HG03460 (cell line): ENCODE data around the gene SERP1.

ENCODE experiments used
- ATAC-seq: cut with Tn5 transposase; IDR thresholded peaks from one replicate; pipeline ENCODE4 v1.9.1; 2021; ENCODE audit not compliant: unreplicated experiment

Gene SERP1

GRCh38 chr3:150546226-150547044 lies at the start of gene SERP1, which contains the start of gene EIF2A:
SERP1 (minus strand) TSS chr3:150546496; CDS start chr3:150546135, 361 bp downstream.
EIF2A (plus strand) TSS chr3:150546787; CDS start chr3:150546803, 16 bp downstream.
- peak; percentile 90 for ATAC-seq

DNA sequence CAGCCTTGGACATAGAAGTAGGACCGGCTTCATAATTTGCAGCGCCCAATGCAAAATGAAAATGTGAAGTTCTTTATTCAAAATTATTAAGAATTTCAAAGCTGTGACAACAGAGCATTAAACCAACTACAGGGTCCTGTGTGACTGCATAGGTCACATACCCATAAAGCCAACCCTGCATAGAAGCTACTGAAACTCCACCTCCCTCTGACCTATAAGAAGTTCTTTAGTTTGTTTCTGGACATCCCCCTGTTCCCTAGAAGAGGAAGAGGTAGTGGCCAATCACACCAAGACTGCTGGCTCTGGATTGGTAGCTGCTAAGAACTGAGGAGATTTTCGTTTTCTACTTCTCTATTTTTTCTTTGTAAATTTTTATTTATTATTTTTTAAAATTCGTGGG lies 47.9 kb upstream of the SERP1 start:
- no peak for ATAC-seq

- no peak for ATAC-seq
These were observed 43.5 kb upstream of the SERP1 start for GRCh38 chr3:150589759-150590158.

- ATAC-seq, result no peak
These were observed 41.9 kb upstream of the SERP1 start for GRCh38 chr3:150588027-150588830.

GRCh38 chr3:150583028-150583427 lies 36.7 kb upstream of the SERP1 start:
- ATAC-seq, result peak; percentile 72

- ATAC-seq, result peak; percentile 60
These were observed 36.3 kb upstream of the SERP1 start for GRCh38 chr3:150582620-150583019.

GRCh38 chr3:150581174-150581573 lies 34.9 kb upstream of the SERP1 start:
- ATAC-seq, result no peak

GRCh38 chr3:150577855-150578254 lies 31.6 kb upstream of the SERP1 start:
- no peak for ATAC-seq

- ATAC-seq, result no peak
These were observed 21.0 kb upstream of the SERP1 start for GRCh38 chr3:150567328-150567727.

DNA sequence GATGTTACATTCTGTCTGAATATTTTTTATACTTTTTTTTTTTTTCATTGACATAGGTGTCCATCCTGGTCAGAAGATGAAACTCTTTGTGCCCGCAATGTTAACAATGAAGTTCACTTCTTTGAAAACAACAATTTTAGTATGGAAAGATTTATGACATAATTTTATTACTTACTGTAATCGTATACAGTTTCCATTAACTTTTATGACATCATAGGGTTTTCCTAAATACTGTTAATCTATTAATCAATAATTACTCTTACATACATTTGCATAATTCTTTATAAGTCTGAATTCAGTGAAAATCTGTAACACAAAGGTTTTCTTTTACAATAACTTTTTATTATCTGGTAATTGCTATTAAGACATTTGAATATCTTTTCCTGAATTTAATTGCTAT lies 17.9 kb upstream of the SERP1 start:
- no peak for ATAC-seq

DNA sequence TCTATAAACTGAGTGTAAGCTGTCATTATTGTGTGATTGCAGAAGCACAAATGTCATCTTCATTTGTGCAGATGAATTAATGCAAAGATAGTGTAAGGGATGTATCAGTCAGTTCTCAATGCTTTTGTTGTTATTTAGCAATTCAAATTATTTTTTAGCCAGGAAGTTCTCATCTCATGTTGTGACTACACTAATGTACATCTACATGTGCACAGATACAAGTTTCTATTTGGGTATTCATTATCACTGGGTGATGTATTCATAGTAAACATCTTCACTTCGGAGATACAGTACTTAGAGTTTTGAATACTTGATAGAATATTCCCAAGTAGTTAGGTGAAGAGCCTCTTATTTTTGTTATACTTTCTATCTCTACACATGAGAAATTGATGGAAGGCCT lies 11.4 kb upstream of the SERP1 start:
- no peak for ATAC-seq

DNA sequence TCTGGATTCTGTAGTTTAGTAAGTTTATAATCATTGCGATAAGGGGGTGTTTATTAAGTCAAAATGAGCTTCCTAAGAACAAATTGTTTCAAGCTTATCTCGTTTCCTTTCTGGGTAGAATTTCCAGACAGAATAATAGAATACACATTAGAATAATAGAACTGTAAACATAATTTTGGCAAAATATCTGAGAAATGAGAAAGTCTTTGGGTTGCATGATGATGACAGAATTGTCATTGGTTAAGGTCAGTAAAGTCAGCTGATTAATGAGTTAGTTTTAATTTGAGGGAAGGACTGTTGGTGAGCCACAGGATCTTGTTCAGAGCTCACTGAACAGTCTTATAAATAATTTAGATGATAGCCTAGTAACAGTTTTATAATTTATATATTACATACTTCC lies 10.5 kb upstream of the SERP1 start:
- ATAC-seq, result no peak

DNA sequence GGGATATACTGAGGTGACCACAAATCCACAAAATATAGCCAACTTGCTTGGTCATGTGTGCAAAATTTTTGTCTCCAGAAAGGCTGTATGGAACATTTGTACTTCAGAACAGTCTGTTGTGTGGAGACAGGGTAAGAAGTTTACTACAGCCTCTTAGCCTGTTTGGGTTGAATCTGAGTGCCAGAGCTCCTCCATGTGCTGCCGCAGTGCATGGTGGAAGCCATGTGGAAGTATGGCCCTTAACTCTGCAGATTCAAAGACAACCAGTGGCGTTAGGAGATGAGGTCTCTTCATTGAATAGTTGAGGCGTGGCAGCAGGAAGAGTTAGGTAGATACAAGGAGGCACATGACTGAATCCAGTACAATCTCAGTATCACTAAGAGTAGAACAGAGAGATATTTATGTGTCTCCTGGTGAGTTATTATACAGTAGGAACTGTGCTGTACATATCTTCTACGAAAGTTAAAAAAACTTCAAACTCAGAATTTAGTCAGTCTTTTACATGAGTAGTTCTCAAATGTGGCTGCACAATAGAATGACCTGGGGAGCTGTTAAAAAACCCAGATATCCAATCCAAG lies 9.7 kb upstream of the SERP1 start:
- ATAC-seq, result no peak

GRCh38 chr3:150547045-150547741 lies 897 bp upstream of the SERP1 start:
- no peak for ATAC-seq

DNA sequence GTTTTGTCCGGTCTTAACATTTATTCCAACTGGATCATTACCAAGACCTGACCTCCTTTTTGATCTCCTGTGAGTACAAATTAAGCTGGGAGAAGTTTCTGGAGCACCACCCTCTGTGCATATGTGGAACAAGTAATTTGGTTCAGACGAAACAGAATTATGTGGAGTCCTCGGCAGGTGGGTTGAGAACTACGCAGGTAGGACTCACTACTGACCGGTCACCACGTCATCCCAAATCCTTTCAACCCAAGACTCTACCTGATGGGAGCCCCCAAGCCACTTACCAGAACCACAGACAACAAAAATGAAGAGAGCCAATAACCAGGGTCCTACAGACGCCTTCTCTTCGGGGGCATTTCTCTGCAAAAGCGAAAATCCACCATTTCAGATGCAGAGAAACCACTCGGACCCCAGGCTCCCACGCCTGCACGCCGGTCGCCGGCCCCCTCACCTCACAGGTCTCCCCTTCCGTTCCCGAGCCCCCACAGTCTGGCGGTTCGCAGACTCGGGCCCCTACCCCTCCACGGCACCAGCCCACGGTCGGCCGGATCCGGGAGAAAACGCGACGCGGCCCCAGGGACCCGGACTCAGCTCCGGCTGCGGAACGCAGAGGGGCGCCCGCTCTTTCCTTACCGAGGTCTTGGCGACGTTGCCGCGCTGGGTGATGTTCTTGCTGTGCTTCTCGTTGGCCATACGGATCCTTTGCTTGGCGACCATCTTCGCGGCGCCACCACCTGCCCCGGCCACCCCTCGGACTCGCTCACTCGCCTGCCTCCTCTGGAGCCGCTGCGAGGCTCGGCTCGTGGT lies 674 bp downstream of the SERP1 start:
- ATAC-seq, result peak; percentile 16

DNA sequence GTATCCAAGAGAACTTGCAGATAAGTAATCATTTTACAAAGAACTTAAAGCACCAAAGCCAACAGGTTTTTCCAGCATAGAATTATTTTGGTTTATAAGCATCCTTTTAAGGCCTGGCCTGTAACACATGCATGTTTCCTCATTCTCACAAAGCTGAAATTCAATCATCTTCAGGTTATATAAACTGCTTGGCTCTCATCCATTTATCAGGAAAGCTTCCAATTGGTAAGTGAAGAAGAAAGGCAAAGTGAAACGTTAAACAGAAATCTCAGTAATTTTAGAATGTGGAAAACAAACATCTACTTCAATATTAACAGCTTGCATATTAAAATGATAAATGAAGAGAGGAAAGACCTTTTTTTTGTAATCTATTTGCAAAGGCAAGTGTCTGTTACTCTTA lies 1.6 kb downstream of the SERP1 start:
- ATAC-seq, result no peak

DNA sequence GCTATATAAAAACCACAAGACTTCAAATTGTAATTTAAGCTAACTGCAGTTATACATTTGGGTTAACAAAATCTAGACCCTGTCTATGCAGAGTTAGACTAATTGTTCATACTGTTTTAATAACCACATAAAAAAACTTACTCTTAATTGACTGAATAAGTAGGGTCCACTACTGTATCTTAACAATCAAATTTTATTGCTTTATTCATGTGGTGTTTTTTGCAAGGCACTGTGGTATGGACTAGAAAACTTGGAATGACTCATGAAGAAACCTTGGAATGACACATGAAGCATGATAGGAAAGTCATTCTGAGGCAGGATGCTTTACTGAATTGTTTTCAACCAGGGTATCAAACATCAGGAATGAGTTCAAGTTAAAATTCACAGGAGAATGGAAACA lies 2.3 kb downstream of the SERP1 start:
- ATAC-seq, result no peak

DNA sequence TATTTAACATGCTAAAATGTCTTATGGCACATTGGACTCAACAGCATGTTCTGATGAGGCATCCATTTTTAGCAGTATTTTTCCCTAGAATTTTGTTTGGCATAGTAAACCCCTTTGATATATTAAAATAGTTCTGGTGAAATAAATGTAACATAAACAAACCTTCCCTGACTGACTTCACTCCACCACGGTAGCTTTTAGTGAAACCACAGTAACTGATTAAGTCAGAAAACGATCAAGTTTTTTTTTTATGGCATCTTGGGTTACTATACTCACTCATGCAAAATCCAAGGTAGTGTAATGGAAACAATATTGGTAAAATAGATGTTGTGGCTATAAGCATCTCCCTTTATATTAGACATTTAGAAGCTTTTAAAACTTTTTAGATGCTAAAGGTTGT lies 2.8 kb downstream of the SERP1 start:
- no peak for ATAC-seq

DNA sequence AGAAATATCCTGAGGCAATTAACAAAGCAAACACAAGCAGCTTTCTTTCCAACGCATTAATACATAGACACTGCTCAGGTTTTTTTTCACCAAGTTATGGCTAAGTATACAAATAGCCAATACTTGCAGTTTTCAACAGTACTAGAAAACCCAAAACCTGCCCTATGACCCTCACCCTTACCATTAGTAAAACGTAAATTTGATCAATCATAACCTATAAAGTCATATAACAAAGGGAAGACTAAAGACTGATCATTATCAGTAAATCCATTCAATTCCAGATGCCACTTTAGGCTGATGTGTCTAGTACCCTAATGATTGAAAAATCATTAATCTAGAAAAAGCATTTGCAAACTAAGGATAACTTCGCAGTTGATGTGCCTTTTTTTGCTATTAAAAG lies 3.2 kb downstream of the SERP1 start:
- no peak for ATAC-seq

- ATAC-seq, result no peak
These were observed 5.3 kb downstream of the SERP1 start for GRCh38 chr3:150540991-150541390.
